ENCODE measurements around the gene RAX.
A peak's percentile ranks its signal among the peaks of the same experiment; 100 is the strongest.
"Not testable (repeated sequence)": the region's sequence is repeated elsewhere in the genome, so short reads cannot be mapped to it uniquely, and the experiment has no call there.

RAX gene

GRCh38 chr18:59273759-59274532 is 692 bp upstream of the RAX start:
- no peak for DNase-seq (ENCODE audit: low read depth in 2 of 3, low spot score in 1 of 3)

- no peak for DNase-seq (ENCODE audit: low read depth in 2 of 3, low spot score in 1 of 3)
Observed at GRCh38 chr18:59272221-59272888, 899 bp downstream of the RAX start.

- no peak for DNase-seq (ENCODE audit: low read depth in 2 of 3, low spot score in 1 of 3)
Observed at GRCh38 chr18:59271606-59272220, 1.5 kb downstream of the RAX start.

GRCh38 chr18:59270689-59271257 is 2.5 kb downstream of the RAX start:
- DNase-seq (ENCODE audit: low read depth in 2 of 3, low spot score in 1 of 3), result no peak

- no peak for DNase-seq (ENCODE audit: low read depth in 2 of 3, low spot score in 1 of 3)
Observed at GRCh38 chr18:59269563-59270119, 3.6 kb downstream of the RAX start.

- DNase-seq (ENCODE audit: low read depth in 2 of 3, low spot score in 1 of 3), result peak in 2 of 3 donors; percentile 17 to 47
Observed at GRCh38 chr18:59268721-59269562, 4.3 kb downstream of the RAX start.

- no peak for DNase-seq (ENCODE audit: low read depth in 2 of 3, low spot score in 1 of 3)
Observed at GRCh38 chr18:59268127-59268720, 5.0 kb downstream of the RAX start.

- DNase-seq (ENCODE audit: low read depth in 2 of 3, low spot score in 1 of 3), result no peak
Observed at GRCh38 chr18:59267503-59268126, 5.6 kb downstream of the RAX start.

- no peak for DNase-seq (ENCODE audit: low read depth in 2 of 3, low spot score in 1 of 3)
Observed at GRCh38 chr18:59266886-59267502, 6.3 kb downstream of the RAX start.

GRCh38 chr18:59266459-59266858 is 6.8 kb downstream of the RAX start:
- DNase-seq (ENCODE audit: low read depth in 2 of 3, low spot score in 1 of 3), result no peak

- no peak for DNase-seq (ENCODE audit: low read depth in 2 of 3, low spot score in 1 of 3)
Observed at GRCh38 chr18:59265974-59266369, 7.3 kb downstream of the RAX start.

- DNase-seq (ENCODE audit: low read depth in 2 of 3, low spot score in 1 of 3), result peak in 2 of 3 donors; percentile 18 to 38
Observed at GRCh38 chr18:59265246-59265973, 7.8 kb downstream of the RAX start.

GRCh38 chr18:59264651-59265245 is 8.5 kb downstream of the RAX start:
- no peak for DNase-seq (ENCODE audit: low read depth in 2 of 3, low spot score in 1 of 3)

- DNase-seq (ENCODE audit: low read depth in 2 of 3, low spot score in 1 of 3), result no peak
Observed at GRCh38 chr18:59264121-59264571, 9.1 kb downstream of the RAX start.

- DNase-seq (ENCODE audit: low read depth in 2 of 3, low spot score in 1 of 3), result no peak
Observed at GRCh38 chr18:59263661-59264060, 9.6 kb downstream of the RAX start.

- not testable (repeated sequence) for DNase-seq (ENCODE audit: low read depth in 2 of 3, low spot score in 1 of 3)
Observed at GRCh38 chr18:59262243-59262642, 11.0 kb downstream of the RAX start.

GRCh38 chr18:59261842-59262241 is 11.4 kb downstream of the RAX start:
- DNase-seq (ENCODE audit: low read depth in 2 of 3, low spot score in 1 of 3), result not testable (repeated sequence)

- DNase-seq (ENCODE audit: low read depth in 2 of 3, low spot score in 1 of 3), result not testable (repeated sequence)
Observed at GRCh38 chr18:59255491-59255890, 17.8 kb downstream of the RAX start.
